Adrenal gland (tissue), 5 donors: ENCODE results near the gene PRRC2B.

ENCODE experiments used
- POLR2A ChIP-seq, 2 donors: fragments of 450-650 bp; IDR thresholded peaks; one replicate each; pipeline ENCODE4 v1.6.1; 2017; ENCODE audit warnings: antibody characterized with exemption in 2 of 2, mild to moderate bottlenecking in 2 of 2, moderate library complexity in 1 of 2
- TF ChIP-seq, protein P1 (sequence below), 6 experiments: fragments of 450-650 bp in 4 of 6; fragments of 200-600 bp in 2 of 6; sonication (generic) in 1 of 6; IDR thresholded peaks; 1 replicate in 5 of 6; 2 replicates in 1 of 6; pipeline versions ENCODE4 v1.5.1 to v1.8.0; 2016 to 2021; ENCODE audit warnings: antibody characterized with exemption in 6 of 6, mild to moderate bottlenecking in 2 of 6, moderate library complexity in 1 of 6
- donor health status: DM: no; HTN: no; CAD: no.

DNA sequence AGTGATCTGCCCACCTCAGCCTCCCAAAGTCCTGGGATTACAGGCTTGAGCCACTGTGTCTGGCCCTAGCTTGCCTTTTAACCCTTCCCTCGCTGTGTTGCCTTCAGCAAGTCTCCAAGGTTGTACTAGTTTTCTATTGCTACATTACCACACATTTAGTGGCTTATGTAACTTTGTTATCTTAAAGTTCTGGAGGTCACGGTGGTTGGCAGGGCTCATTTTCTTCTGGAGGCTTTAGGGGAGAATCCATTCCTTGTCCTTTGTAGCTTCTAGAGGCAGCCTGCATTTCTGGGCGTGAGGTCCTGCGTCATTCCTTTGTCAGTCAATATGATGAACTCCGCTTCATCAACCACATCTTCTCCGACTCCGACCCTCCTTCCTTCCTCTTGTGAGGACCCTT lies 2.9 kb upstream of the PRRC2B start:
- TF ChIP-seq POLR2A (IDR thresholded peaks at IDR 0.05), result no peak
- TF ChIP-seq, protein P1, sequence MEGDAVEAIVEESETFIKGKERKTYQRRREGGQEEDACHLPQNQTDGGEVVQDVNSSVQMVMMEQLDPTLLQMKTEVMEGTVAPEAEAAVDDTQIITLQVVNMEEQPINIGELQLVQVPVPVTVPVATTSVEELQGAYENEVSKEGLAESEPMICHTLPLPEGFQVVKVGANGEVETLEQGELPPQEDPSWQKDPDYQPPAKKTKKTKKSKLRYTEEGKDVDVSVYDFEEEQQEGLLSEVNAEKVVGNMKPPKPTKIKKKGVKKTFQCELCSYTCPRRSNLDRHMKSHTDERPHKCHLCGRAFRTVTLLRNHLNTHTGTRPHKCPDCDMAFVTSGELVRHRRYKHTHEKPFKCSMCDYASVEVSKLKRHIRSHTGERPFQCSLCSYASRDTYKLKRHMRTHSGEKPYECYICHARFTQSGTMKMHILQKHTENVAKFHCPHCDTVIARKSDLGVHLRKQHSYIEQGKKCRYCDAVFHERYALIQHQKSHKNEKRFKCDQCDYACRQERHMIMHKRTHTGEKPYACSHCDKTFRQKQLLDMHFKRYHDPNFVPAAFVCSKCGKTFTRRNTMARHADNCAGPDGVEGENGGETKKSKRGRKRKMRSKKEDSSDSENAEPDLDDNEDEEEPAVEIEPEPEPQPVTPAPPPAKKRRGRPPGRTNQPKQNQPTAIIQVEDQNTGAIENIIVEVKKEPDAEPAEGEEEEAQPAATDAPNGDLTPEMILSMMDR (IDR thresholded peaks at IDR 0.05), result no peak
